Uterus (tissue), 2 donors: ENCODE results near the gene PITPNM3.

Source experiments
- POLR2A ChIP-seq, 2 donors: fragments of 450-650 bp; IDR thresholded peaks; one replicate each; pipeline ENCODE4 v1.6.1; 2016; ENCODE audit warnings: antibody characterized with exemption in 2 of 2, mild to moderate bottlenecking in 1 of 2, moderate library complexity in 1 of 2
- TF ChIP-seq, protein P1 (sequence below), 4 experiments: fragments of 200-600 bp in 2 of 4; fragments of 450-650 bp in 2 of 4; sonication (generic) in 2 of 4; IDR thresholded peaks; one replicate each; pipeline ENCODE4 v1.5.1; 2016 to 2019; ENCODE audit warnings: antibody characterized with exemption in 4 of 4, mild to moderate bottlenecking in 2 of 4, moderate library complexity in 1 of 4

DNA sequence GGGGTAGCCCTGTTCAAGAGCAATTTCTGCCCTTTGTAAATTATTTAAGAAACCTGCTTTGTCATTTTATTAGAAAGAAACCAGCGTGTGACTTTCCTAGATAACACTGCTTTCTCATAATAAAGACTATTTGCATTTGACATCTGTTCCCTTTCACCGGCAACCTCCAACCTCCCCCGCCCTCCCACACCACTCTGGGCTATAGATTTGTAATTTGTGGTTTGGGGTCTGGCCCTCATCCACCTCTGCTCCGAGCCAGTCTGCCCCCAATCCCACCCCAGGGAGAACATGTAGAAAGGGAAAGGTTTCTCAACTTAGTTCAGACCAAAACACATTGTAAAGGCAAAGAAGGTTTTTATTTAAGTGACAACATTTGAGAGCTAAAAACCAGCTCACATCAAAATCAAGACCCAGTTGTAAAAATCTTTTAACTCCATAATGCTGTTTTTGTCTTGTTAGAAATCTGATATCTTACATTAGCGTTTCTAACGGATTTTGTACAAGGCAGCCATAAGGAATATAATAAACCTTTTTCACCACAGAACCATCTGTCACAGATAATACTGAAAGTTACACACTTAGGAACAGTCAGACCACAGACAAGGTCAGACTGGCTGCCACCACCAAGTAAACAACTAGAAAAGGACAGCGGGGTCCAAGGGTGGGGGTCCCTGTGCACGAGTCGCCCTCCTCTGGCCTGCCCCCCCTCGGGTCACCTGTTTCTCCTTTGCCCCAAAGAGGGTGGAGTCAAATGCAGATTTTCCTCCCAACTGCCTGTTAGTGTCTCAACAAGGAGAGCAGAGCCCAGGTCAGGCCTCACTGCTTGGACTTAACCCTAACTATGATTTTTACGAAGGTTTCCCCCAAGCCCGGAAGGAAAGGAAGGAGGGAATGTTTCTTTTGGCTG is 105.2 kb downstream of the PITPNM3 start:
- TF ChIP-seq, protein P1, sequence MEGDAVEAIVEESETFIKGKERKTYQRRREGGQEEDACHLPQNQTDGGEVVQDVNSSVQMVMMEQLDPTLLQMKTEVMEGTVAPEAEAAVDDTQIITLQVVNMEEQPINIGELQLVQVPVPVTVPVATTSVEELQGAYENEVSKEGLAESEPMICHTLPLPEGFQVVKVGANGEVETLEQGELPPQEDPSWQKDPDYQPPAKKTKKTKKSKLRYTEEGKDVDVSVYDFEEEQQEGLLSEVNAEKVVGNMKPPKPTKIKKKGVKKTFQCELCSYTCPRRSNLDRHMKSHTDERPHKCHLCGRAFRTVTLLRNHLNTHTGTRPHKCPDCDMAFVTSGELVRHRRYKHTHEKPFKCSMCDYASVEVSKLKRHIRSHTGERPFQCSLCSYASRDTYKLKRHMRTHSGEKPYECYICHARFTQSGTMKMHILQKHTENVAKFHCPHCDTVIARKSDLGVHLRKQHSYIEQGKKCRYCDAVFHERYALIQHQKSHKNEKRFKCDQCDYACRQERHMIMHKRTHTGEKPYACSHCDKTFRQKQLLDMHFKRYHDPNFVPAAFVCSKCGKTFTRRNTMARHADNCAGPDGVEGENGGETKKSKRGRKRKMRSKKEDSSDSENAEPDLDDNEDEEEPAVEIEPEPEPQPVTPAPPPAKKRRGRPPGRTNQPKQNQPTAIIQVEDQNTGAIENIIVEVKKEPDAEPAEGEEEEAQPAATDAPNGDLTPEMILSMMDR (IDR thresholded peaks at IDR 0.05), result no peak
- no peak for TF ChIP-seq POLR2A (IDR thresholded peaks at IDR 0.05)
